Testis (tissue), 3 donors: ENCODE results near the gene LRPPRC. TPM values are rescaled to one million over a fixed set of nuclear protein-coding genes. Genes with fewer than 3 reads are reported as not detected.
A peak's percentile ranks its signal among the peaks of the same experiment; 100 is the strongest.

Experiments
- DNase-seq: peaks from one replicate; pipeline ENCODE4 v3.0.0-alpha.2; 2019
- H3K27ac ChIP-seq, 2 donors: fragments of 200-600 bp; sonication (generic); one replicate each; pipeline ENCODE4 v1.5.1; 2019
- H3K27me3 ChIP-seq: fragments of 200-600 bp; sonication (generic); one replicate; pipeline ENCODE4 v1.5.1; 2019
- H3K36me3 ChIP-seq: fragments of 200-600 bp; sonication (generic); one replicate; pipeline ENCODE4 v1.5.1; 2017; ENCODE audit warnings: low read depth; ENCODE audit errors: missing control alignments
- H3K4me1 ChIP-seq: fragments of 200-600 bp; sonication (generic); one replicate; pipeline ENCODE4 v1.5.1; 2019
- H3K4me3 ChIP-seq, 2 donors: fragments of 200-600 bp; sonication (generic); one replicate each; pipeline ENCODE4 v1.5.1; 2017 to 2019
- H3K9me3 ChIP-seq: fragments of 200-600 bp; sonication (generic); one replicate; pipeline ENCODE4 v1.5.1; 2017
- POLR2A ChIP-seq: fragments of 450-650 bp; IDR thresholded peaks from one replicate; pipeline ENCODE4 v1.6.1; 2017; ENCODE audit warnings: antibody characterized with exemption, mild to moderate bottlenecking, moderate library complexity
- WGBS, 2 donors: methylation state at CpG; one replicate each; pipeline ENCODE4 v1.1.5; 2018; 5-methylcytosine and 5-hydroxymethylcytosine counted together
- intact Hi-C: fragments of 100-400 bp; cut with DNase I; formaldehyde crosslinking; loops from one replicate; pipeline ENCODE4 v1.15.1; 2023; ENCODE audit warnings: low total_unique reads
- polyA plus RNA-seq: library from polyadenylated mRNA; stranded (reverse); fragments of 350-450 nt; fragmentation: Illumina TruSeq; extraction: RNeasy Lipid Tissue Mini Kit (QIAGEN cat#74804); gene quantifications from one replicate; pipeline ENCODE4 v1.2.3, GENCODE V29; 2014; ENCODE audit warnings: low read depth, low replicate concordance; ENCODE audit not compliant: insufficient read depth
- total RNA-seq, 2 donors: library from RNA; depleted of rRNA; stranded (reverse); fragments of >200 nt; gene quantifications; one replicate each; pipeline ENCODE4 v1.2.3, GENCODE V29; 2016
- TF ChIP-seq, protein P1 (sequence below), 3 experiments: fragments of 450-650 bp in 2 of 3; fragments of 200-600 bp in 1 of 3; sonication (generic) in 1 of 3; IDR thresholded peaks; one replicate each; pipeline ENCODE4 v1.5.1; 2016 to 2019; ENCODE audit warnings: antibody characterized with exemption in 3 of 3, mild to moderate bottlenecking in 2 of 3, moderate library complexity in 1 of 3

The LRPPRC gene
- total and polyA plus RNA-seq, 3 donors from 2014 or later: 65.7 to 133 (median 114) TPM

GRCh38 chr2:43960921-43961320 lies 34.9 kb downstream of the LRPPRC start:
- Histone ChIP-seq H3K36me3 (no peaks in the 10 kb centered on the region), H3K4me1 (no peaks in the 10 kb centered on the region), H3K4me3 (no peak overlapping the region), H3K27me3 (no peaks in the 10 kb centered on the region), H3K27ac (no peak overlapping the region), H3K9me3 (no peaks in the 10 kb centered on the region)
- no peak for TF ChIP-seq POLR2A
- TF ChIP-seq, protein P1, sequence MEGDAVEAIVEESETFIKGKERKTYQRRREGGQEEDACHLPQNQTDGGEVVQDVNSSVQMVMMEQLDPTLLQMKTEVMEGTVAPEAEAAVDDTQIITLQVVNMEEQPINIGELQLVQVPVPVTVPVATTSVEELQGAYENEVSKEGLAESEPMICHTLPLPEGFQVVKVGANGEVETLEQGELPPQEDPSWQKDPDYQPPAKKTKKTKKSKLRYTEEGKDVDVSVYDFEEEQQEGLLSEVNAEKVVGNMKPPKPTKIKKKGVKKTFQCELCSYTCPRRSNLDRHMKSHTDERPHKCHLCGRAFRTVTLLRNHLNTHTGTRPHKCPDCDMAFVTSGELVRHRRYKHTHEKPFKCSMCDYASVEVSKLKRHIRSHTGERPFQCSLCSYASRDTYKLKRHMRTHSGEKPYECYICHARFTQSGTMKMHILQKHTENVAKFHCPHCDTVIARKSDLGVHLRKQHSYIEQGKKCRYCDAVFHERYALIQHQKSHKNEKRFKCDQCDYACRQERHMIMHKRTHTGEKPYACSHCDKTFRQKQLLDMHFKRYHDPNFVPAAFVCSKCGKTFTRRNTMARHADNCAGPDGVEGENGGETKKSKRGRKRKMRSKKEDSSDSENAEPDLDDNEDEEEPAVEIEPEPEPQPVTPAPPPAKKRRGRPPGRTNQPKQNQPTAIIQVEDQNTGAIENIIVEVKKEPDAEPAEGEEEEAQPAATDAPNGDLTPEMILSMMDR (IDR thresholded peaks at IDR 0.05): no peak
- intact Hi-C loops: no loop called here
- no peak for DNase-seq

DNA sequence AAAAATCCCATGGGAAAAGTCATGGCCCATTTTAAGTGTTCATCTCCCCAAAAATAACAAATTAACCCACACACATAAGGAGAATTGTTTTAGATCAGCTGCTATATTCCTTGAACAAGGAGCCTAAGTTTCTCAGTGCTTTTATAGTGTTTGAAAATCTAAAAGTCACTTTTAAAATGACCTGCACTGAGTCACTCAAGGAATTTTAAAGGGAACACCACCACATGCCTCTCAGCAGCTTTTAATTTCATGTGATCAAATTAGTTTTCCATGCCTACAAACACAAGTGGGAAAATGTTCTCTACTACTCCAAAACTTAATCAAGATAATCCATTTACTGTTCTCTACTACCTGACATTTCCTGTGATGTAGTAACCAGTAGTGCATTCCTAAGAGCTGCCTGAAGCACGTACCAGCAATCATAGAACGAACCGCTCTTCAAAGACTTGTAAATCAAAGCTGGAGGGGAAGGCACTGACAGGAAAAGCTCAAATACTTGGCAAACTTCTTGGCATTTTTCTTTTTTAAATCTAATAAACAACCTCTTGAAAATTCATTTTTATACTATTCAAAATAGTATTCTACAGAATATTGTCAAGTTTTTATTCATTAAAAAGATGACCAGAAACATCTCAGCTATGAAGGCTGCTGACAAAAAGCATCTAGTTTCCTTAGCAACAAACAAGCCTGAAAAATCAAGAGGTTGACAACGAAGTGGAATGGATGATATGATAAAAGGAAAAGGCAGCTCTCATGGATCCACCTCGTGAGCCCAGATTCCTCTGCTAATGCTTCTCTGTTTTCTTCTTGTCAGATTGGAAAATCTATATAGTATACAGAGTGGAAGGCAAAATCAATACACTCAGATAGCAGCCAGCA lies 37.2 kb downstream of the LRPPRC start:
- Histone ChIP-seq H3K9me3 (no peaks in the 10 kb centered on the region), H3K4me1 (no peaks in the 10 kb centered on the region), H3K27me3 (no peaks in the 10 kb centered on the region), H3K36me3 (no peaks in the 10 kb centered on the region), H3K4me3 (no peak overlapping the region), H3K27ac (no peak overlapping the region)
- TF ChIP-seq POLR2A: no peak
- TF ChIP-seq, protein P1 (IDR thresholded peaks at IDR 0.05): no peak
- DNase-seq: no peak
- intact Hi-C loops: no loop called here
- 81 to 83% methylated on average over 5 of the region's 5 CpGs for WGBS, 2 donors

GRCh38 chr2:43950383-43951008 lies 45.3 kb downstream of the LRPPRC start:
- TF ChIP-seq POLR2A: no peak
- TF ChIP-seq, protein P1 (IDR thresholded peaks at IDR 0.05): peak in 1 of 3 experiments; percentile 22
- Histone ChIP-seq H3K4me3 (no peak overlapping the region), H3K27me3 (no peaks in the 10 kb centered on the region), H3K9me3 (no peaks in the 10 kb centered on the region), H3K36me3 (no peaks in the 10 kb centered on the region), H3K4me1 (no peaks in the 10 kb centered on the region), H3K27ac (no peak overlapping the region)
- DNase-seq: no peak
- intact Hi-C loops: no loop called here
- 75 to 76% methylated on average over 8 of the region's 8 CpGs for WGBS, 2 donors

DNA sequence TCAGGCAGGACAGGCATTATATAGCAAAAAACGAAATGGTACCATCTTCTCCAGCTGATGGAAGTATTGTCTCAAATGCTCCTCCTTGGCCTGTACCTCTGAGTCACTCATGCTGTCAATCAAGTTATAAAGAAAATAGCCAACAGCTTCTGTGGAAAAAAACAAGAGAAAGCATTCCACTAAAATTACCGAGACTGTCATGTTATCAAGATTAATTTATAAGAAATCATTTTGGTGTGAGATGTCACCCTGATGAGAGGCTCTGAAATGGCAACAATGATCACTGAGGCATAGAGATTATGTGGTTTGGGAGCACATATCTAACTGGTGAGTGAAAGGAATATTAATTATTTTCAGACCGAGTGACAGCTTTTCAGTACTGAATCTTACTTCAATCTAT lies 47.4 kb downstream of the LRPPRC start:
- TF ChIP-seq, protein P1 (IDR thresholded peaks at IDR 0.05): no peak
- Histone ChIP-seq H3K27me3 (no peaks in the 10 kb centered on the region), H3K9me3 (no peaks in the 10 kb centered on the region), H3K4me1 (no peaks in the 10 kb centered on the region), H3K4me3 (no peak overlapping the region), H3K27ac (no peak overlapping the region), H3K36me3 (no peaks in the 10 kb centered on the region)
- intact Hi-C loops: no loop called here
- WGBS, 2 donors: 86 to 88% methylated on average over 3 of the region's 3 CpGs
- DNase-seq: no peak
